Gastrocnemius medialis (tissue), 4 donors: Measurements from ENCODE around the gene ANGEL2.

Experiments used
- POLR2A ChIP-seq, 2 donors: fragments of 450-650 bp; IDR thresholded peaks; one replicate each; pipeline ENCODE4 v1.6.1; 2017; ENCODE audit warnings: antibody characterized with exemption in 2 of 2, mild to moderate bottlenecking in 2 of 2, moderate library complexity in 2 of 2
- TF ChIP-seq, protein P1 (sequence below), 5 experiments: fragments of 450-650 bp in 3 of 5; fragments of 200-600 bp in 2 of 5; sonication (generic) in 2 of 5; IDR thresholded peaks in 4 of 5; conservative IDR thresholded peaks in 1 of 5; 1 replicate in 4 of 5; 2 replicates in 1 of 5; pipeline ENCODE4 v1.5.1; 2016 to 2019; ENCODE audit warnings: antibody characterized with exemption in 5 of 5, mild to moderate bottlenecking in 3 of 5, moderate library complexity in 3 of 5

- TF ChIP-seq, protein P1, sequence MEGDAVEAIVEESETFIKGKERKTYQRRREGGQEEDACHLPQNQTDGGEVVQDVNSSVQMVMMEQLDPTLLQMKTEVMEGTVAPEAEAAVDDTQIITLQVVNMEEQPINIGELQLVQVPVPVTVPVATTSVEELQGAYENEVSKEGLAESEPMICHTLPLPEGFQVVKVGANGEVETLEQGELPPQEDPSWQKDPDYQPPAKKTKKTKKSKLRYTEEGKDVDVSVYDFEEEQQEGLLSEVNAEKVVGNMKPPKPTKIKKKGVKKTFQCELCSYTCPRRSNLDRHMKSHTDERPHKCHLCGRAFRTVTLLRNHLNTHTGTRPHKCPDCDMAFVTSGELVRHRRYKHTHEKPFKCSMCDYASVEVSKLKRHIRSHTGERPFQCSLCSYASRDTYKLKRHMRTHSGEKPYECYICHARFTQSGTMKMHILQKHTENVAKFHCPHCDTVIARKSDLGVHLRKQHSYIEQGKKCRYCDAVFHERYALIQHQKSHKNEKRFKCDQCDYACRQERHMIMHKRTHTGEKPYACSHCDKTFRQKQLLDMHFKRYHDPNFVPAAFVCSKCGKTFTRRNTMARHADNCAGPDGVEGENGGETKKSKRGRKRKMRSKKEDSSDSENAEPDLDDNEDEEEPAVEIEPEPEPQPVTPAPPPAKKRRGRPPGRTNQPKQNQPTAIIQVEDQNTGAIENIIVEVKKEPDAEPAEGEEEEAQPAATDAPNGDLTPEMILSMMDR (IDR thresholded peaks at IDR 0.05 in 4 of 5, conservative IDR thresholded peaks at IDR 0.05 in 1 of 5), result no peak
- no peak for TF ChIP-seq POLR2A (IDR thresholded peaks at IDR 0.05)
Observed at GRCh38 chr1:212959266-212960220, 56.1 kb downstream of the ANGEL2 start.
